K562 (cell line): ENCODE measurements around the gene TMEM100. TPM values are rescaled to one million over a fixed set of nuclear protein-coding genes. Genes with fewer than 3 reads are reported as not detected.

Source experiments
- ATAC-seq: fragments of 200-7000 bp; cut with Tn5 transposase; 3 replicates; pipeline ENCODE4 v1.9.1; 2020; ENCODE audit warnings: moderate library complexity
- BruUV-seq: library from RNA; stranded (reverse); fragments of 400-500 nt; replicated peaks from 2 replicates; lab custom pipeline; 2021; lab: Mats Ljungman, UMichigan
- CTCF ChIA-PET: fragments of 300-600 bp; formaldehyde crosslinking; extraction: SDS; loops from one replicate; lab custom pipeline; 2021; ENCODE audit warnings: low intra/inter-chr PET ratio; lab: Yijun Ruan, JAX
- POLR2A ChIA-PET: fragments of 300-600, 350-650 bp; sonication (Branson Sonifier 250); formaldehyde crosslinking; extraction: SDS; loops from one replicate; lab custom pipeline; 2021; ENCODE audit warnings: antibody characterized with exemption, inconsistent platforms; lab: Yijun Ruan, JAX
- DNase-seq, 4 experiments: peaks; one replicate each; pipeline versions ENCODE4 v3.0.0 to v3.0.0-alpha.2; 2011 to 2018; ENCODE audit warnings: low spot score in 3 of 4, mixed read lengths in 3 of 4; ENCODE audit errors: extremely low read depth in 1 of 4
- FAIRE-seq: peaks from 2 replicates; lab custom pipeline; 2011; peaks lifted over from hg19 to GRCh38; lab: Jason Lieb, UNC
- H2AFZ ChIP-seq: 2 replicates; pipeline ENCODE4 v1.6.0; 2011; ENCODE audit warnings: low read depth, low read length, control low read depth, inconsistent platforms
- H3K27ac ChIP-seq: fragments of 200-600 bp; 3 replicates; pipeline ENCODE4 v1.8.0; 2011; ENCODE audit warnings: low read depth, mild to moderate bottlenecking, control low read depth, inconsistent platforms, low read length, moderate library complexity, mixed read lengths; ENCODE audit errors: extremely low read depth
- H3K27me3 ChIP-seq, 2 experiments: fragments of 300-600 bp in 1 of 2; 2 replicates in 1 of 2; 3 replicates in 1 of 2; pipeline versions ENCODE4 v1.6.0 to v1.8.0; 2011; ENCODE audit warnings: inconsistent platforms in 2 of 2, low read length in 2 of 2, mild to moderate bottlenecking in 1 of 2, mixed read lengths in 1 of 2, moderate library complexity in 1 of 2; ENCODE audit not compliant: control insufficient read depth in 2 of 2, insufficient read depth in 2 of 2
- H3K36me3 ChIP-seq: fragments of 300-600 bp; 3 replicates; pipeline ENCODE4 v1.8.0; 2011; ENCODE audit warnings: mild to moderate bottlenecking, low read length, inconsistent platforms; ENCODE audit not compliant: control insufficient read depth, insufficient read depth
- H3K4me1 ChIP-seq, 2 experiments: fragments of 200-600 bp in 1 of 2; replicated peaks in 1 of 2; 2 replicates in 1 of 2; 3 replicates in 1 of 2; pipeline versions ENCODE4 v1.5.1 to v1.8.0; 2011; ENCODE audit warnings: inconsistent platforms in 2 of 2, low read length in 2 of 2, mild to moderate bottlenecking in 1 of 2, mixed read lengths in 1 of 2, moderate library complexity in 1 of 2; ENCODE audit not compliant: control insufficient read depth in 2 of 2, insufficient read depth in 2 of 2
- H3K4me2 ChIP-seq: 2 replicates; pipeline ENCODE4 v1.6.1; 2011; ENCODE audit warnings: low read length, control low read depth, inconsistent platforms, mixed read lengths; ENCODE audit not compliant: insufficient read depth
- H3K4me3 ChIP-seq: fragments of 200-600 bp; sonication (generic), shearing (Covaris generic); 2 replicates; pipeline ENCODE4 v1.5.1; 2016; ENCODE audit warnings: control low read depth, inconsistent platforms
- H3K79me2 ChIP-seq: fragments of 200-600 bp; 3 replicates; pipeline ENCODE4 v1.8.0; 2011; ENCODE audit warnings: low read length, inconsistent platforms; ENCODE audit not compliant: control insufficient read depth, insufficient read depth
- H3K9ac ChIP-seq, 2 experiments: 2 replicates each; pipeline versions ENCODE4 v1.6.0 to v1.6.1; 2011; ENCODE audit warnings: low read depth in 2 of 2, low read length in 2 of 2, control low read depth in 1 of 2, inconsistent platforms in 1 of 2, mild to moderate bottlenecking in 1 of 2, mixed read lengths in 1 of 2; ENCODE audit not compliant: insufficient read depth in 1 of 2
- H3K9me1 ChIP-seq: one replicate; pipeline ENCODE4 v1.6.0; 2011; ENCODE audit warnings: inconsistent platforms, mild to moderate bottlenecking, low read length, moderate library complexity; ENCODE audit not compliant: control insufficient read depth, insufficient read depth
- H3K9me3 ChIP-seq: replicated peaks from 2 replicates; pipeline ENCODE4 v1.5.1; 2011; ENCODE audit warnings: low read depth, low read length, inconsistent platforms; ENCODE audit not compliant: control insufficient read depth, insufficient read depth
- H4K20me1 ChIP-seq: replicated peaks from 2 replicates; pipeline ENCODE4 v1.6.1; 2011; ENCODE audit warnings: low read length, inconsistent platforms, mixed read lengths; ENCODE audit not compliant: control insufficient read depth, insufficient read depth
- CHD2 ChIP-seq: IDR thresholded peaks from 2 replicates; pipeline ENCODE4 v1.6.1; 2011; ENCODE audit warnings: low read depth, low read length
- GTF2A2 ChIP-seq: IDR thresholded peaks from 2 replicates; pipeline ENCODE4 v1.6.1; 2016; ENCODE audit warnings: mild to moderate bottlenecking, missing genetic modification characterization, missing compliant biosample characterization
- KLF10 ChIP-seq: fragments of 250-450 bp; sonication (Bioruptor Pico); IDR thresholded peaks from 2 replicates; pipeline ENCODE4 v1.6.1; 2021; ENCODE audit warnings: matching md5 sums
- MAFK ChIP-seq: IDR thresholded peaks from 2 replicates; pipeline ENCODE4 v1.6.1; 2011; ENCODE audit warnings: low read length, improper control_type of control experiment
- MYBL2 ChIP-seq, 2 experiments: fragments of 450-650 bp in 1 of 2; sonication (generic) in 1 of 2; formaldehyde crosslinking in 1 of 2; IDR thresholded peaks; 2 replicates each; pipeline versions ENCODE4 v1.6.1 to v1.8.1; 2017 to 2022; ENCODE audit warnings: borderline replicate concordance in 1 of 2, inconsistent platforms in 1 of 2, low read depth in 1 of 2, mild to moderate bottlenecking in 1 of 2, missing genetic modification reagents in 1 of 2, moderate library complexity in 1 of 2
- NCOA4 ChIP-seq: fragments of 450-650 bp; IDR thresholded peaks from 2 replicates; pipeline ENCODE4 v1.6.1; 2018; ENCODE audit warnings: mild to moderate bottlenecking; ENCODE audit not compliant: partially characterized antibody
- TEAD4 ChIP-seq, 2 experiments: sonication (generic) in 1 of 2; formaldehyde crosslinking in 1 of 2; IDR thresholded peaks; 2 replicates each; pipeline versions ENCODE4 v1.6.1 to v1.8.0; 2012 to 2022; ENCODE audit warnings: borderline replicate concordance in 1 of 2, inconsistent platforms in 1 of 2, low read length in 1 of 2, mild to moderate bottlenecking in 1 of 2, missing genetic modification reagents in 1 of 2
- ZNF165 ChIP-seq: fragments of 250-450 bp; sonication (Bioruptor Pico); IDR thresholded peaks from 2 replicates; pipeline ENCODE4 v1.4.0; 2020; ENCODE audit warnings: borderline replicate concordance
- ZNF232 ChIP-seq: sonication (generic); formaldehyde crosslinking; IDR thresholded peaks from 2 replicates; pipeline ENCODE4 v1.8.0; 2022; ENCODE audit warnings: mild to moderate bottlenecking, missing genetic modification reagents
- in situ Hi-C: fragments of 300-500 bp; cut with MboI; formaldehyde crosslinking; loops from 4 replicates; pipeline ENCODE4 v1.15.0; 2018; ENCODE audit warnings: inconsistent platforms, mixed read lengths
- intact Hi-C: fragments of 100-400 bp; cut with micrococcal nuclease; formaldehyde crosslinking; loops from 2 replicates; pipeline ENCODE4 v1.14.2; 2022
- polyA plus RNA-seq, 8 experiments: library from polyadenylated mRNA; depleted of rRNA in 4 of 8; stranded (reverse) in 5 of 8; unstranded in 3 of 8; fragments of >200 nt; fragmentation: Nextera tagmentation in 2 of 8; fragmentation: Illumina TruSeq in 1 of 8; extraction: Ambion mirVana in 2 of 8; extraction: Trizol in 1 of 8; gene quantifications; 2 replicates each; pipeline versions ENCODE4 v1.2.1 to v1.2.3, GENCODE V29; 2011 to 2014; ENCODE audit warnings: inconsistent platforms in 1 of 8, missing spikeins in 1 of 8
- total RNA-seq, 7 experiments: library from RNA; depleted of rRNA in 6 of 7; stranded (reverse); fragments of >200 nt in 6 of 7; fragmentation: Illumina TruSeq in 2 of 7; extraction: Trizol in 2 of 7; gene quantifications; 2 replicates each; pipeline versions ENCODE4 v1.2.1 to v1.2.3, GENCODE V29; 2011 to 2021; ENCODE audit warnings: low replicate concordance in 1 of 7
- TF ChIP-seq, protein P1 (sequence below): fragments of 250-450 bp; sonication (Bioruptor Pico); IDR thresholded peaks from 2 replicates; pipeline ENCODE4 v1.8.0; 2022; ENCODE audit warnings: inconsistent platforms, mild to moderate bottlenecking, moderate library complexity, borderline replicate concordance
- TF ChIP-seq, protein P2 (sequence below), 3 experiments: fragments of 200-800 bp in 1 of 3; fragments of 250-450 bp in 1 of 3; fragments of 450-650 bp in 1 of 3; sonication (Bioruptor Pico) in 1 of 3; sonication (Bioruptor generic) in 1 of 3; formaldehyde crosslinking in 1 of 3; IDR thresholded peaks; 2 replicates each; pipeline versions ENCODE4 v1.6.1 to v1.8.0; 2016 to 2022; ENCODE audit warnings: mild to moderate bottlenecking in 2 of 3, missing genetic modification characterization in 2 of 3, missing compliant biosample characterization in 1 of 3, moderate library complexity in 1 of 3
- TF ChIP-seq, protein P3 (sequence below), 2 experiments: fragments of 150-350 bp in 1 of 2; IDR thresholded peaks; 2 replicates each; pipeline ENCODE4 v1.6.1; 2012 to 2016; ENCODE audit warnings: low read depth in 2 of 2, low read length in 2 of 2, mild to moderate bottlenecking in 1 of 2, moderate library complexity in 1 of 2

The TMEM100 gene
- total and polyA plus RNA-seq, 9 of the 15 experiments (the other 6 are each of a cell fraction or from before 2014, with no cell fraction given), result 0.12 to 0.50 (median 0.19) TPM

DNA sequence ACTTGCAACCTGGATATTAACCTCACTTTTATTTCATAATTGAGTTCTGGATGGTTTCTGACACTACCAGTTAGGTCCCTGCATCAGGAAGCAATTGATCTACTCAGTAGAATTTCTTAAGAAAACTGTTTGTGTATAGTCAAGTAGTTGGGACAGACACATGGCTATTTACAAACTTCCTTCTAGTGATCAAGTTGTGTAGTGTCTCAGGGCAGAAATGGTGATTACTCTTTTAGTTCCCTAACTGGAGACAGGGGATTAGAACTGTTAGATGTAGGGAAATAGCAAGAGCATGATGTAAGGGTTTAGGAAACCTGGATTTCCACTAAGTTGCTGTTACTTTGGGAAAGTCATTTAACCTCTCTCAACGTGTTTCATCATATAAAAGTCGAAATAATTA, 30.4 kb downstream of the TMEM100 start (continued):
- TF ChIP-seq, protein P1, sequence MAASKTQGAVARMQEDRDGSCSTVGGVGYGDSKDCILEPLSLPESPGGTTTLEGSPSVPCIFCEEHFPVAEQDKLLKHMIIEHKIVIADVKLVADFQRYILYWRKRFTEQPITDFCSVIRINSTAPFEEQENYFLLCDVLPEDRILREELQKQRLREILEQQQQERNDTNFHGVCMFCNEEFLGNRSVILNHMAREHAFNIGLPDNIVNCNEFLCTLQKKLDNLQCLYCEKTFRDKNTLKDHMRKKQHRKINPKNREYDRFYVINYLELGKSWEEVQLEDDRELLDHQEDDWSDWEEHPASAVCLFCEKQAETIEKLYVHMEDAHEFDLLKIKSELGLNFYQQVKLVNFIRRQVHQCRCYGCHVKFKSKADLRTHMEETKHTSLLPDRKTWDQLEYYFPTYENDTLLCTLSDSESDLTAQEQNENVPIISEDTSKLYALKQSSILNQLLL (CRISPR knock-in tag), result no peak
- TF ChIP-seq ZNF232 (CRISPR knock-in tag), result no peak
- TF ChIP-seq, protein P2, sequence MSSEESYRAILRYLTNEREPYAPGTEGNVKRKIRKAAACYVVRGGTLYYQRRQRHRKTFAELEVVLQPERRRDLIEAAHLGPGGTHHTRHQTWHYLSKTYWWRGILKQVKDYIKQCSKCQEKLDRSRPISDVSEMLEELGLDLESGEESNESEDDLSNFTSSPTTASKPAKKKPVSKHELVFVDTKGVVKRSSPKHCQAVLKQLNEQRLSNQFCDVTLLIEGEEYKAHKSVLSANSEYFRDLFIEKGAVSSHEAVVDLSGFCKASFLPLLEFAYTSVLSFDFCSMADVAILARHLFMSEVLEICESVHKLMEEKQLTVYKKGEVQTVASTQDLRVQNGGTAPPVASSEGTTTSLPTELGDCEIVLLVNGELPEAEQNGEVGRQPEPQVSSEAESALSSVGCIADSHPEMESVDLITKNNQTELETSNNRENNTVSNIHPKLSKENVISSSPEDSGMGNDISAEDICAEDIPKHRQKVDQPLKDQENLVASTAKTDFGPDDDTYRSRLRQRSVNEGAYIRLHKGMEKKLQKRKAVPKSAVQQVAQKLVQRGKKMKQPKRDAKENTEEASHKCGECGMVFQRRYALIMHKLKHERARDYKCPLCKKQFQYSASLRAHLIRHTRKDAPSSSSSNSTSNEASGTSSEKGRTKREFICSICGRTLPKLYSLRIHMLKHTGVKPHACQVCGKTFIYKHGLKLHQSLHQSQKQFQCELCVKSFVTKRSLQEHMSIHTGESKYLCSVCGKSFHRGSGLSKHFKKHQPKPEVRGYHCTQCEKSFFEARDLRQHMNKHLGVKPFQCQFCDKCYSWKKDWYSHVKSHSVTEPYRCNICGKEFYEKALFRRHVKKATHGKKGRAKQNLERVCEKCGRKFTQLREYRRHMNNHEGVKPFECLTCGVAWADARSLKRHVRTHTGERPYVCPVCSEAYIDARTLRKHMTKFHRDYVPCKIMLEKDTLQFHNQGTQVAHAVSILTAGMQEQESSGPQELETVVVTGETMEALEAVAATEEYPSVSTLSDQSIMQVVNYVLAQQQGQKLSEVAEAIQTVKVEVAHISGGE (CRISPR knock-in tag; IDR thresholded peaks at IDR 0.05), result no peak
- no peak for TF ChIP-seq TEAD4 (IDR thresholded peaks at IDR 0.05; ENCODE audit: low read length)
- no peak for TF ChIP-seq TEAD4 (CRISPR knock-in tag; IDR thresholded peaks at IDR 0.05; ENCODE audit: borderline replicate concordance)

DNA sequence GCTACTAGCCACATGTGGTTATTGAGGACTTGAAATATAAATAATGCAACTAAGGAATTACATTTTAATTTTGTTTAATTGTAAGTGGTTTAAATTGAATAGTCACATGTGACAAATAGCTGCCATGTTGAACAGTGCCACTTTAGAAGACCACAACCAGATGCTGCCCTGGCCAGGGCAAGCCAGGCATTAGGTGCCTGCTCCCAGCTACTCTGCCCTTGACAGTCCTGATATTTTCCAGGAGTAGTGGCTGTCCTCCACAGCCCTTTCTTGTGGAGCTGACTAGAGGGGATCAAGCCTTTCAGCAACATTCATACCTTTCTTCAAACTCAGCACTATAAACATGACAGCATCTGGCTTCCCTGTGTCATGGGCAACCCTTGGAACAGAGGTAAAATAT, 31.0 kb downstream of the TMEM100 start:
- Histone ChIP-seq H3K27me3 (peaks cover 3% of the 10 kb centered on the region in 2 experiments; a peak in 2 of 5 replicates), H3K9me3 (no peaks in the 10 kb centered on the region), H3K36me3 (no peaks in the 10 kb centered on the region), H2AFZ (no peak overlapping the region), H3K9ac (no peak overlapping the region), H3K4me1 (no peaks in the 10 kb centered on the region), H4K20me1 (no peaks in the 10 kb centered on the region), H3K27ac (no peak overlapping the region), H3K4me3 (no peak overlapping the region), H3K9me1 (no peaks in the 10 kb centered on the region), H3K79me2 (no peaks in the 10 kb centered on the region), H3K4me2 (no peak overlapping the region)
- BruUV-seq, result no TSS peak
- FAIRE-seq (no peak), DNase-seq (no peak), ATAC-seq (no peak)
- CTCF ChIA-PET, result no interaction called here
- in situ Hi-C loops (no loop called here), intact Hi-C loops (no loop called here)
- POLR2A ChIA-PET, result interaction anchor here (1.5 kb wide), 1 partner anchor 147 kb away, joined by 3 read pairs; no protein-coding TSS in a partner anchor
- TF ChIP-seq, protein P3, sequence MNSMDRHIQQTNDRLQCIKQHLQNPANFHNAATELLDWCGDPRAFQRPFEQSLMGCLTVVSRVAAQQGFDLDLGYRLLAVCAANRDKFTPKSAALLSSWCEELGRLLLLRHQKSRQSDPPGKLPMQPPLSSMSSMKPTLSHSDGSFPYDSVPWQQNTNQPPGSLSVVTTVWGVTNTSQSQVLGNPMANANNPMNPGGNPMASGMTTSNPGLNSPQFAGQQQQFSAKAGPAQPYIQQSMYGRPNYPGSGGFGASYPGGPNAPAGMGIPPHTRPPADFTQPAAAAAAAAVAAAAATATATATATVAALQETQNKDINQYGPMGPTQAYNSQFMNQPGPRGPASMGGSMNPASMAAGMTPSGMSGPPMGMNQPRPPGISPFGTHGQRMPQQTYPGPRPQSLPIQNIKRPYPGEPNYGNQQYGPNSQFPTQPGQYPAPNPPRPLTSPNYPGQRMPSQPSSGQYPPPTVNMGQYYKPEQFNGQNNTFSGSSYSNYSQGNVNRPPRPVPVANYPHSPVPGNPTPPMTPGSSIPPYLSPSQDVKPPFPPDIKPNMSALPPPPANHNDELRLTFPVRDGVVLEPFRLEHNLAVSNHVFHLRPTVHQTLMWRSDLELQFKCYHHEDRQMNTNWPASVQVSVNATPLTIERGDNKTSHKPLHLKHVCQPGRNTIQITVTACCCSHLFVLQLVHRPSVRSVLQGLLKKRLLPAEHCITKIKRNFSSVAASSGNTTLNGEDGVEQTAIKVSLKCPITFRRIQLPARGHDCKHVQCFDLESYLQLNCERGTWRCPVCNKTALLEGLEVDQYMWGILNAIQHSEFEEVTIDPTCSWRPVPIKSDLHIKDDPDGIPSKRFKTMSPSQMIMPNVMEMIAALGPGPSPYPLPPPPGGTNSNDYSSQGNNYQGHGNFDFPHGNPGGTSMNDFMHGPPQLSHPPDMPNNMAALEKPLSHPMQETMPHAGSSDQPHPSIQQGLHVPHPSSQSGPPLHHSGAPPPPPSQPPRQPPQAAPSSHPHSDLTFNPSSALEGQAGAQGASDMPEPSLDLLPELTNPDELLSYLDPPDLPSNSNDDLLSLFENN (IDR thresholded peaks at IDR 0.05; ENCODE audit: low read depth in 2 of 2, low read length in 2 of 2), result no peak
- TF ChIP-seq NCOA4, result no peak
- TF ChIP-seq MYBL2 (IDR thresholded peaks at IDR 0.05; ENCODE audit: low read depth), result no peak
- no peak for TF ChIP-seq MYBL2 (CRISPR knock-in tag; IDR thresholded peaks at IDR 0.05; ENCODE audit: borderline replicate concordance)
- TF ChIP-seq ZNF165 (CRISPR knock-in tag), result no peak
- no peak for TF ChIP-seq GTF2A2 (tag)
- no peak for TF ChIP-seq MAFK
- TF ChIP-seq CHD2, result no peak
- no peak for TF ChIP-seq KLF10 (CRISPR knock-in tag)
